Skeletal muscle tissue (tissue), 4 donors: ENCODE data around the gene CCDC39. TPM values are rescaled to one million over a fixed set of nuclear protein-coding genes. Genes with fewer than 3 reads are reported as not detected.

Experiments
- H3K27ac ChIP-seq: one replicate; pipeline ENCODE4 v1.7.0; 2013; ENCODE audit warnings: mild to moderate bottlenecking, low read depth, low read length, inconsistent platforms
- H3K27me3 ChIP-seq, 3 donors: one replicate each; pipeline ENCODE4 v1.7.0; 2013; ENCODE audit warnings: low read length in 3 of 3; ENCODE audit not compliant: control insufficient read depth in 3 of 3, insufficient read depth in 3 of 3
- H3K36me3 ChIP-seq, 3 donors: one replicate each; pipeline ENCODE4 v1.7.0; 2013; ENCODE audit warnings: low read length in 3 of 3; ENCODE audit not compliant: control insufficient read depth in 3 of 3, insufficient read depth in 3 of 3
- H3K4me1 ChIP-seq, 3 donors: one replicate each; pipeline ENCODE4 v1.7.0; 2013; ENCODE audit warnings: low read length in 3 of 3, mild to moderate bottlenecking in 3 of 3; ENCODE audit not compliant: control insufficient read depth in 3 of 3, insufficient read depth in 3 of 3
- H3K4me3 ChIP-seq, 3 donors: one replicate each; pipeline ENCODE4 v1.7.0; 2013; ENCODE audit warnings: low read length in 3 of 3
- H3K9ac ChIP-seq, 3 donors: one replicate each; pipeline ENCODE4 v1.7.0; 2013; ENCODE audit warnings: low read length in 3 of 3, mild to moderate bottlenecking in 3 of 3, moderate library complexity in 2 of 3, low read depth in 1 of 3
- H3K9me3 ChIP-seq, 3 donors: one replicate each; pipeline ENCODE4 v1.7.0; 2013; ENCODE audit warnings: low read length in 3 of 3; ENCODE audit not compliant: control insufficient read depth in 3 of 3
- total RNA-seq: library from RNA; depleted of rRNA; stranded (reverse); fragments of >200 nt; gene quantifications from one replicate; pipeline ENCODE4 v1.2.3, GENCODE V29; 2014
- donor health status: Osteomylitis.

CCDC39 gene
- total RNA-seq: not detected

- H3K4me3 ChIP-seq: peak within 1 kb of the TSS; percentile 82 to 88 (median 86)
- peaks cover 0 to 3% (median 0%) of the 10 kb centered on the region in 3 donors for H3K27me3 ChIP-seq
- H3K27ac ChIP-seq: no peak within 1 kb of the TSS
- H3K36me3 ChIP-seq: no peaks in the 10 kb centered on the region
- no peaks in the 10 kb centered on the region for H3K9me3 ChIP-seq
- H3K9ac ChIP-seq: peak within 1 kb of the TSS; percentile 57 to 74 (median 65)
- H3K4me1 ChIP-seq: peaks cover 6 to 13% (median 11%) of the 10 kb centered on the region in 3 donors
These were observed at the start of gene CCDC39 for GRCh38 chr3:180679178-180680096. Gene CCDC39 (minus strand): TSS chr3:180679489. CDS start chr3:180679380, 109 bp downstream.

GRCh38 chr3:180720012-180720411 lies 40.7 kb upstream of the CCDC39 start:
- no peak overlapping the region for H3K27ac ChIP-seq
- H3K36me3 ChIP-seq: peaks cover 0 to 4% (median 0%) of the 10 kb centered on the region in 3 donors
- no peaks in the 10 kb centered on the region for H3K27me3 ChIP-seq
- no peaks in the 10 kb centered on the region for H3K9me3 ChIP-seq
- no peaks in the 10 kb centered on the region for H3K4me1 ChIP-seq
- no peak overlapping the region for H3K4me3 ChIP-seq
- H3K9ac ChIP-seq: no peak overlapping the region

GRCh38 chr3:180707896-180708295 lies 28.6 kb upstream of the CCDC39 start:
- H3K9me3 ChIP-seq: no peaks in the 10 kb centered on the region

GRCh38 chr3:180705619-180706018 lies 26.3 kb upstream of the CCDC39 start:
- H3K9ac ChIP-seq: no peak overlapping the region
- no peaks in the 10 kb centered on the region for H3K9me3 ChIP-seq
- no peak overlapping the region for H3K27ac ChIP-seq
- H3K36me3 ChIP-seq: no peaks in the 10 kb centered on the region
- H3K4me1 ChIP-seq: no peaks in the 10 kb centered on the region
- no peaks in the 10 kb centered on the region for H3K27me3 ChIP-seq
- no peak overlapping the region for H3K4me3 ChIP-seq

More at GRCh38 chr3:180707896-180708295, 28.6 kb upstream of the CCDC39 start:
- Histone ChIP-seq H3K36me3 (no peaks in the 10 kb centered on the region), H3K4me1 (no peaks in the 10 kb centered on the region), H3K27me3 (no peaks in the 10 kb centered on the region), H3K4me3 (no peak overlapping the region), H3K9ac (no peak overlapping the region), H3K27ac (no peak overlapping the region)

GRCh38 chr3:180704532-180704931 lies 25.2 kb upstream of the CCDC39 start:
- Histone ChIP-seq H3K4me1 (no peaks in the 10 kb centered on the region), H3K36me3 (no peaks in the 10 kb centered on the region), H3K4me3 (no peak overlapping the region), H3K9me3 (no peaks in the 10 kb centered on the region), H3K9ac (no peak overlapping the region), H3K27ac (no peak overlapping the region), H3K27me3 (no peaks in the 10 kb centered on the region)

- H3K27ac ChIP-seq: no peak overlapping the region
- no peaks in the 10 kb centered on the region for H3K9me3 ChIP-seq
- no peaks in the 10 kb centered on the region for H3K4me1 ChIP-seq
- H3K9ac ChIP-seq: no peak overlapping the region
- no peak overlapping the region for H3K4me3 ChIP-seq
- H3K27me3 ChIP-seq: no peaks in the 10 kb centered on the region
- no peaks in the 10 kb centered on the region for H3K36me3 ChIP-seq
These were observed 21.7 kb upstream of the CCDC39 start for GRCh38 chr3:180700941-180701340.

GRCh38 chr3:180698760-180699270 lies 19.5 kb upstream of the CCDC39 start:
- H3K27me3 ChIP-seq: no peaks in the 10 kb centered on the region

GRCh38 chr3:180694321-180694720 lies 15.0 kb upstream of the CCDC39 start:
- H3K36me3 ChIP-seq: no peaks in the 10 kb centered on the region
- H3K4me1 ChIP-seq: no peaks in the 10 kb centered on the region
- H3K9me3 ChIP-seq: no peaks in the 10 kb centered on the region
- H3K27ac ChIP-seq: no peak overlapping the region
- H3K9ac ChIP-seq: no peak overlapping the region
- no peaks in the 10 kb centered on the region for H3K27me3 ChIP-seq
- no peak overlapping the region for H3K4me3 ChIP-seq

More at GRCh38 chr3:180698760-180699270, 19.5 kb upstream of the CCDC39 start:
- H3K4me1 ChIP-seq: no peaks in the 10 kb centered on the region
- H3K4me3 ChIP-seq: no peak overlapping the region
- no peak overlapping the region for H3K27ac ChIP-seq
- H3K9ac ChIP-seq: no peak overlapping the region
- no peaks in the 10 kb centered on the region for H3K9me3 ChIP-seq
- H3K36me3 ChIP-seq: no peaks in the 10 kb centered on the region

GRCh38 chr3:180693656-180694055 lies 14.4 kb upstream of the CCDC39 start:
- H3K9me3 ChIP-seq: no peaks in the 10 kb centered on the region
- H3K9ac ChIP-seq: no peak overlapping the region
- H3K36me3 ChIP-seq: no peaks in the 10 kb centered on the region
- H3K27me3 ChIP-seq: no peaks in the 10 kb centered on the region
- no peaks in the 10 kb centered on the region for H3K4me1 ChIP-seq
- no peak overlapping the region for H3K27ac ChIP-seq
- no peak overlapping the region for H3K4me3 ChIP-seq

GRCh38 chr3:180690061-180690460 lies 10.8 kb upstream of the CCDC39 start:
- Histone ChIP-seq H3K4me3 (no peak overlapping the region), H3K36me3 (no peaks in the 10 kb centered on the region), H3K4me1 (no peaks in the 10 kb centered on the region), H3K27me3 (no peaks in the 10 kb centered on the region), H3K27ac (no peak overlapping the region), H3K9ac (no peak overlapping the region), H3K9me3 (no peaks in the 10 kb centered on the region)
